RWPE1 (cell line): ENCODE data around the gene RHBDF1.

Experiments
- CTCF ChIA-PET: fragments of 350-600 bp; sonication (Branson Sonifier 250); formaldehyde crosslinking; extraction: SDS; loops from one replicate; lab custom pipeline; 2021; lab: Yijun Ruan, JAX
- POLR2A ChIA-PET: fragments of 400-600 bp; formaldehyde crosslinking; extraction: SDS; loops from one replicate; lab custom pipeline; 2020; ENCODE audit warnings: antibody characterized with exemption; ENCODE audit not compliant: low non-redundant PET; lab: Yijun Ruan, JAX
- DNase-seq: peaks from one replicate; pipeline ENCODE4 v3.0.0; 2012; ENCODE audit warnings: low spot score
- H3K27ac ChIP-seq: fragments of 450-650 bp; 2 replicates; pipeline ENCODE4 v1.5.1; 2017
- CTCF ChIP-seq: fragments of 450-650 bp; conservative IDR thresholded peaks from 2 replicates; pipeline ENCODE4 v1.5.1; 2017; ENCODE audit warnings: low read depth, mild to moderate bottlenecking

The RHBDF1 gene

DNA sequence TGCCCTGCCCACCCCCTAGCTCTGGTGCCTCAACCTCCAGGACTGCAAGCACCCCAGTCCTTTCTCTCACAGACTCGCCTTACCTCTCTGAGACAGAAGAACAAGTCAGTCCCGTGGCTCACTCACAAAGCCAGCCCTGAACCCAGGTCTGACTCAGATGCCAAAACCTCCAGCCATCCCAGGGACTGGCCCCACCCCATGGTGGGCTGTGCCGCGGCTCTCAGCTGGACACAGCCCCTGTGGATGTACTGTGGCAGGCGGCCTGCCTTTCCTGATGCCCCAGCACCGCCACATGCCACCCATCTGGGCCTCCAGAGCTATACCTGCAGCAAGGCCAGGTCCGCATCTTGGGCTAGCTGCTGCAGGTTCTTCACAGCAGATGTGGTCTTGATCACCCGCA lies 25.4 kb upstream of the RHBDF1 start:
- DNase-seq = no peak
- POLR2A ChIA-PET = interaction anchor here (0.6 kb wide), 1 partner anchor 14 kb away, joined by 4 read pairs; no protein-coding TSS in a partner anchor
- no peak for TF ChIP-seq CTCF
- H3K27ac ChIP-seq = peak overlapping the region; percentile 32; the same call in 1 of the 2 replicates
- CTCF ChIA-PET = interaction anchor here (1.0 to 6.7 kb wide), 4 partner anchors 19 to 35 kb away, joined by 5 to 135 read pairs (median 10); partner anchors contain the start of gene RHBDF1

DNA sequence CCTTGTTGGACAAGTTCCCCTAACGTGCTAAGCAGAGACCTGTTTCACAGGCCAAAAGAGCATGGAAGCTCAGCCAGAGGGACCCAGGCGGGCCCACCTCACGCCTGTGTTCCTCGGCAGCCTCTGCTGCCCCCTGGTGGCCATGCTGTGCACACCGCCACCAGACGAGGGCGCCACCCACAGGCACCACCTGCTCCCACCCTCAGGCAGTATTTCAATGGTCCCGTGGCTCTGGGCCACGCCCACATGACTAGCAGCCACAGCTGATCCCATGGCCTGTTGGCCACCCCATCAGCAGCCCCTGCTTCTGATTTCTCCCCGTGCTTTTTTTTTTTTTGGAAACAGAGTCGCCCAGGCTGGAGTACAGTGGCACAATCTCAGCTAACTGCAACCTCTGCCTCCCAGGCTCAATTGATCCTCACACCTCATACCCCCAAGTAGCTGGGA lies 24.5 kb upstream of the RHBDF1 start:
- POLR2A ChIA-PET = interaction anchor here (0.6 kb wide), 1 partner anchor 10 kb away, joined by 3 read pairs; no protein-coding TSS in a partner anchor
- H3K27ac ChIP-seq = peak overlapping the region; percentile 32
- CTCF ChIA-PET = interaction anchor here (0.6 to 6.7 kb wide), 22 partner anchors 10 to 554 kb away, joined by 3 to 135 read pairs (median 4); partner anchors contain the start of gene RHBDF1
- TF ChIP-seq CTCF = peak; percentile 97
- peak; percentile 94 for DNase-seq

DNA sequence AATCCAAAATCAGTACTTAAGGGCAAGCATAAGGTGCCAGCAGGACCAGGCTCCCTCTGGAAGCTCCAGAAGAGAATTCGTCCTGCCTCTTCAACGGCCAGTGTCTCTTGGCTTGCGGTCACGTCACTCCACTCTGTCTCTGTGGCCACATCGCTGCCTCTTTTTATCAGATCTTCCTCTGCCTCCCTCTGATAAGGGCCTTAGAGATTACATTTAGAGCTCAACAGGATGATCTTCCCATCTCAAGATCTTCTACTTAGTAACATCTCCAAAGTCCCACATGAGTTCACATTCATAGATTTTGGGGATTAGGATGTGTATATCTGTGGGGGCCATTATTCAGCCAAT lies 22.5 kb upstream of the RHBDF1 start:
- ChIA-PET CTCF (interaction anchor here (1.7 to 6.7 kb wide), 2 partner anchors 28 to 32 kb away, joined by 8 to 135 read pairs; no protein-coding TSS in a partner anchor), POLR2A (no interaction called here)
- no peak for TF ChIP-seq CTCF
- no peak for DNase-seq
- peak overlapping the region; percentile 41 for H3K27ac ChIP-seq

DNA sequence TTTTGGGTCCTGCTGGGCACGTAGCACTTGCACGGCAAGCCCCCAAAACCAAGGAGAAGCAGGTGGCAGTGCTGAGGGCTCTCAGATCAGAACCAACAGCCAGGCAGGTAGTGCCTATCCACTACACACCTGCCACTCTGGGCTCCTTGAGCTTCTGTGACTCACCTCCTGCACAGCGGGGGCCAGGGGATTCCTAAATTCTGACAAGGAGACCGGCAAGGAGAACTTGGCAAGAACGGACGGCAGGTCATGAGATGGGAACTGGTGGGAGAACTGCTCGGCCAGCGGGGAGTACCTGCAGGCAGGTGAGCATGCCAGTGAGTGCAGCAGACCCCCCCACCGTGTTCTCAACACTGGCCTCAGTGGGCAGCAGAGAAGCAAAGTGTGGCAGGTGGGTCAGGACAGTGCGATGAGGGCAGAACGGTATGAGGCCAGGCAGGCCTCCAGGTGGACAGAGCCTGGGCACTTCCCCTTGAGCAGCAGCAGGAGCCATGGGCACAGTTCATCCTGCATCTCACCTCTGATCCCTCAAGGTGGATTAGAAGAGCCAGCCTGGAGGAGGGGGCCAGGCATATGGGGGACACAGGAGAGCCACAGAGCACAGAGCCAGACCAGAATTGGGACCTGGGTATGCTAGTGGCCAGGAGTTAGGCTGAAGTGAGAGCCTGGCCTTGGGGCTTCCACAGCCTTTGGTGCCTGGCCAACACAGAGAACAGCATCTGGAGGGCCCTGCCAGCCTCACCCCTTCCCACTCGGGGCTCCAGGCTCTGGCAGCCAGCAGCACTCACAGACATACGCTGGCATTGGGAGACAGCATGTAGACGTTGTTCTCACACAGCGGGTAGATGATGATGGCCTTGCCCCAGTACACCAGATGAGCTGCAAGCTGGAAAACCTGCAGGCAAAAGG lies 20.3 kb upstream of the RHBDF1 start:
- CTCF ChIA-PET = interaction anchor here (0.6 to 6.7 kb wide), 3 partner anchors 25 to 1619 kb away, joined by 4 to 135 read pairs (median 6); no protein-coding TSS in a partner anchor
- POLR2A ChIA-PET = no interaction called here
- no peak for TF ChIP-seq CTCF
- DNase-seq = no peak
- peak overlapping the region; percentile 41 for H3K27ac ChIP-seq

DNA sequence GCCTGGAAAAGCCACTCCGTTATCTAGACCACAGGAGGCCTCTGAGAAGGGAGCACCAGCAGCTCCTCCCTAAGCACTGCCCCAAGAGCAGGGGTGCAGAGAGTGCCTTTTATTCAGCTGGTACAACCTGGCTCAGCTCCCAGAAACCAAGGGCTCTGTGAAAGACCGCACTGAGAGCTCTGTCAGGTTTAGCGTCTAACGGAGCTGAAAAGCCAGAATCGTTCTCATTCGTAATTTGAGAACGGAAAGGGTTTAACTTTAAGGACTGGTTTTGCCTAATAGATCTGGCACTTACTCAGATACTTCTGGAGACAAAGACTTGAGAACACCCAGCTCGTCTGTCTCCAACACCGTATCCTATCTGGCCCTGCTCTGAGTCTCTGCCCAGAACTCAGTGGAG lies 19.1 kb upstream of the RHBDF1 start:
- CTCF ChIA-PET = interaction anchor here (0.6 to 1.4 kb wide), 2 partner anchors 26 to 42 kb away, joined by 4 to 6 read pairs; no protein-coding TSS in a partner anchor
- H3K27ac ChIP-seq = peak overlapping the region; percentile 41
- no peak for DNase-seq
- no peak for TF ChIP-seq CTCF
- POLR2A ChIA-PET = no interaction called here

DNA sequence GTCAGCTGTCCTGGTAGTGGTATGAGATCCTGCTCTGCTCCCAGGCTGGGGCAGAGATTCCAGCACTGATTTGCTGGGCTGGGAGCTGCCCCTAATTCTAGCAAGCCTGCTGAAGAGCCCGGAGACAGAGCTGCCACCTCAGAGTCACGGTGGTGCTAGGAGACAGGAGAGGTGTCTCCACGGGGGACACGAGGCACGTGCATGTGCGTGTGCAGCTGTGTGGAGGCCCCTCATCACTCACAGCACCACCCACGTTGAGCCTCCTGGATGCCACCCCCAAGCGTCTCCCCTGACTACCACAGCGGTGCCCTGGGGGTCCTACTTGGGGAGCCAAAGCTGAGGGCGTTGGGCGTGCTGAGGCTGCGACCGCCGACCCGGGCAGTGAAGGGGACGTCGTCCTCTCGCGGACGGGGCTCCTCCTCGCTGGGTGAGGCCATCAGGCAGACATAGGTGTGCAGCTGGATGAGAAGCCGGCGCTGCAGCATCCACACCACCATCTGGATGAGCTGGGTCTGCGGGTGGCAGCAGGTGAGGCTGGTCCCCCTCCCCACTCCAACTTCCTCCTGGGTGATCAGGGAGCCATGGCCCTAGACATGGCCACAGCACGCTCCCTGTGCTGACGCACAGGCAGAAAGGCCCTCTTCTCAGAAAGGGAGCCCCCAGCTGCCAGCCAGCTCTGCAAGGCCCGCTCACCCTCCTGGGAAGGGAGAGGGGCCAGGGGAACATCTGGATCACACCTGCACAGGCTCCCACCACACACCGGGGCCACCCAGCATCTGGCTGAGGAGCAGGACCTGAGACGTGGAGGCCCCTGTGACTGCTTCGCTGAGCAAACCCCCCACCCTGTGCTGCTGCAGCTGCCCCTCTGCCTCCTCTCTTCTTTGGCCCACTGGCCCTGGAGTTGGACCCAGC lies 17.2 kb upstream of the RHBDF1 start:
- no peak for DNase-seq
- peak overlapping the region; percentile 41 for H3K27ac ChIP-seq
- no peak for TF ChIP-seq CTCF
- ChIA-PET CTCF (interaction anchor here (1.5 kb wide), 1 partner anchor 24 kb away, joined by 5 read pairs; no protein-coding TSS in a partner anchor), POLR2A (interaction anchor here (0.5 kb wide), 1 partner anchor 23 kb away, joined by 3 read pairs; no protein-coding TSS in a partner anchor)
